Heart right ventricle (tissue), 16 donors: ENCODE measurements around the gene STAT5B. TPM values are rescaled to one million over a fixed set of nuclear protein-coding genes. Genes with fewer than 3 reads are reported as not detected.
A peak's percentile ranks its signal among the peaks of the same experiment; 100 is the strongest.
"Not testable (repeated sequence)": the region's sequence is repeated elsewhere in the genome, so short reads cannot be mapped to it uniquely, and the experiment has no call there.

Source experiments
- ATAC-seq, 8 donors: fragments of 200-7000 bp; cut with Tn5 transposase; one replicate each; pipeline ENCODE4 v1.9.1; 2020; ENCODE audit warnings: mild to moderate bottlenecking in 8 of 8, moderate library complexity in 8 of 8, moderate number of reproducible peaks in 1 of 8
- DNase-seq, 2 donors: peaks; one replicate each; pipeline ENCODE4 v3.0.0-alpha.2; 2020
- H3K27ac ChIP-seq, 10 donors: fragments of 200-600 bp; sonication (generic) in 2 of 10; one replicate each; pipeline versions ENCODE4 v1.5.0 to v1.8.0; 2020 to 2022; ENCODE audit warnings: mild to moderate bottlenecking in 3 of 10
- H3K27me3 ChIP-seq, 7 donors: fragments of 200-600 bp; one replicate each; pipeline ENCODE4 v1.8.0; 2021 to 2022; ENCODE audit warnings: mild to moderate bottlenecking in 2 of 7
- H3K36me3 ChIP-seq, 9 donors: fragments of 200-600 bp; sonication (generic) in 1 of 9; one replicate each; pipeline versions ENCODE4 v1.5.0 to v1.8.0; 2020 to 2022; ENCODE audit warnings: mild to moderate bottlenecking in 2 of 9
- H3K4me1 ChIP-seq, 9 donors: fragments of 200-600 bp; sonication (generic) in 1 of 9; one replicate each; pipeline versions ENCODE4 v1.5.0 to v1.8.0; 2020 to 2022; ENCODE audit warnings: mild to moderate bottlenecking in 4 of 9
- H3K4me3 ChIP-seq, 10 donors: fragments of 200-600 bp; sonication (generic) in 2 of 10; one replicate each; pipeline versions ENCODE4 v1.5.0 to v1.8.0; 2020 to 2022; ENCODE audit warnings: mild to moderate bottlenecking in 7 of 10, moderate library complexity in 2 of 10
- H3K9me3 ChIP-seq, 11 donors: fragments of 200-600 bp in 10 of 11; sonication (generic) in 2 of 11; one replicate each; pipeline versions ENCODE4 v1.5.0 to v1.8.0; 2013 to 2022; ENCODE audit warnings: mild to moderate bottlenecking in 2 of 11, control low read depth in 1 of 11, moderate library complexity in 1 of 11
- WGBS, 2 donors: extraction: QIAGEN DNeasy Blood & Tissue Kit; methylation state at CpG; one replicate each; pipeline ENCODE4 v1.1.7; 2013; ENCODE audit warnings: inconsistent platforms in 1 of 2; 5-methylcytosine and 5-hydroxymethylcytosine counted together
- intact Hi-C, 10 donors: fragments of 100-400 bp; cut with DNase I; formaldehyde crosslinking; loops; one replicate each; pipeline versions ENCODE4 v1.11.1 to v1.14.2; 2022
- polyA plus RNA-seq, 2 donors: library from polyadenylated mRNA; stranded (reverse); fragments of 200-250 nt; gene quantifications; one replicate each; pipeline ENCODE4 v1.2.3, GENCODE V29; 2013
- total RNA-seq, 10 donors: library from RNA; stranded (reverse); fragmentation: NEBNext Ultra II Directional in 3 of 10; extraction: Animal tissue kit (Norgen Biotek cat#: 25700) in 3 of 10; gene quantifications; one replicate each; pipeline versions ENCODE4 v1.2.1 to v1.2.4, GENCODE V29; 2021 to 2023
- TF ChIP-seq, protein P1 (sequence below), 9 donors: fragments of 200-600 bp; sonication (generic) in 2 of 9; IDR thresholded peaks; one replicate each; pipeline versions ENCODE4 v1.5.0 to v1.8.0; 2021 to 2022; ENCODE audit warnings: antibody characterized with exemption in 9 of 9, mild to moderate bottlenecking in 5 of 9, moderate library complexity in 1 of 9
- donor health status: Arrhythmogenic right ventricular cardiomyopathy.
- donor health status: ischemic (EF 13 %, LVEDD 7.1; RV severe dilation, severe dysfunction).
- donor health status: healthy with polysubstance abuse.
- donor health status: DM: no; HTN: yes; CAD: no.
- donor health status: DM: no; HTN: no; CAD: no.
- donor health status: ischemic (EF 25% LVEDD 6.9; RV normal size, moderate dysfunction).
- donor health status: ischemic (EF 25% LVEDD 5.7; RV mildly dilated, moderate dysfunction).
- donor health status: healthy.
- donor health status: DM: yes; HTN: yes; CAD: no.
- donor health status: Ischemic cardiomyopathy.
- donor health status: ischemic (EF 35%, LVEDD 5.7; RV mildly dilated, moderate dysfunction).
- donor health status: nonischemic (EF 11% LVEDD 7.7; RV severe dilation, severe dysfunction).
- donor health status: DM: yes; HTN: yes; CAD: no.
- donor health status: PGD.
- donor health status: ischemic (EF 29% LVEDD 5.4; RV normal size, mild dysfunction).
- donor health status: nonischemic (EF 23%, LVEDD 6.1; RV moderate dilation, normal function).

The STAT5B gene
- total and polyA plus RNA-seq, 12 donors = 14.4 to 34.7 (median 30.1) TPM

DNA sequence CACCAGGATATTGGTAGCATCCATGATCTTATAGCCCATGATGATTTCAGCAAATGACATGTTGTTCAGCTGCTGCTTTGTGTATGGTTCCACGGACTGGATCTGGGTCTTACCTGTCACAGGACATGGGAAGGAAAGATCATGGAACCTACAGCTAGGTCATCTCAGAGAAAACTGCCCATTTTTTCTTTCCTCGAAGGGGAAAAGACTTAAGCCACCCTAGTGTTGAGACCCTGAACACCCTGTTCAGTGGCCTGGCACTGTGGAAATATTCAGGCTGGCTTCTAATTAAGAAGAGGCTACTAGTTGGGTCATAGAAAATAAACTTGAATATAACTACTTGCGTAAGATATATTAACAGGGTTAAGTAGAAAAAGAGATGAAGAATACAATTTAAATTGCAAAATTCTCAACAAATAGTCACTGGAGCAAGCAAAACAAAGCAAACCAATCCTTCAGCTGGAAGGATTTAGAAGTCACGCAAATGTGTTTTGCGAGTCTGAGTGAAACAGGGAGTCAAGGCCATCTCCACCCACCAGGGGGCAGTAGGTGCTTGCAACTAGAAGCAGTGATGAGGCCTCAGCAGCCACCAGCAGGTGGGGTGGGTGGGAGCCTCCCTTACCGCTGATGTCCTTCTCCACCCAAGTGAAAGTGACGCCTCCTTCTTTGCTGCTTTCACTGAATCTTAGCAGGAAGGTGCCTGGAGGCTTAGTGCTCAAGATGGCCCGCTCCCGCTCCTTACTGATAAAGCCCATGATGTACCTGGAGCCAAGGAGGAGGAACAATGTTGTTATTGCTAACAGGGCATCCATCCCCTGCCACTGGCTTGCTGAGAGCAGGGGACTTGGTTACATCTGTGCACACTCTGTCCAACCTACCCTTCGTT is 46.4 kb upstream of the STAT5B start:
- peak; percentile 71 to 88 (median 82) for ATAC-seq
- intact Hi-C loops = loop anchor here (1.0 to 5.0 kb wide), 13 partner anchors 65 to 205 kb away; partner anchors contain the start of gene STAT3 (in 2 of the 10)
- Histone ChIP-seq H3K9me3 (no peaks in the 10 kb centered on the region), H3K4me1 (peaks cover 0 to 46% (median 21%) of the 10 kb centered on the region in 9 donors), H3K36me3 (peaks cover 0 to 100% (median 51%) of the 10 kb centered on the region in 9 donors), H3K27me3 (no peaks in the 10 kb centered on the region), H3K27ac (peak overlapping the region in 4 of 10 donors; percentile 24 to 51 (median 35)), H3K4me3 (no peak overlapping the region)
- TF ChIP-seq, protein P1, sequence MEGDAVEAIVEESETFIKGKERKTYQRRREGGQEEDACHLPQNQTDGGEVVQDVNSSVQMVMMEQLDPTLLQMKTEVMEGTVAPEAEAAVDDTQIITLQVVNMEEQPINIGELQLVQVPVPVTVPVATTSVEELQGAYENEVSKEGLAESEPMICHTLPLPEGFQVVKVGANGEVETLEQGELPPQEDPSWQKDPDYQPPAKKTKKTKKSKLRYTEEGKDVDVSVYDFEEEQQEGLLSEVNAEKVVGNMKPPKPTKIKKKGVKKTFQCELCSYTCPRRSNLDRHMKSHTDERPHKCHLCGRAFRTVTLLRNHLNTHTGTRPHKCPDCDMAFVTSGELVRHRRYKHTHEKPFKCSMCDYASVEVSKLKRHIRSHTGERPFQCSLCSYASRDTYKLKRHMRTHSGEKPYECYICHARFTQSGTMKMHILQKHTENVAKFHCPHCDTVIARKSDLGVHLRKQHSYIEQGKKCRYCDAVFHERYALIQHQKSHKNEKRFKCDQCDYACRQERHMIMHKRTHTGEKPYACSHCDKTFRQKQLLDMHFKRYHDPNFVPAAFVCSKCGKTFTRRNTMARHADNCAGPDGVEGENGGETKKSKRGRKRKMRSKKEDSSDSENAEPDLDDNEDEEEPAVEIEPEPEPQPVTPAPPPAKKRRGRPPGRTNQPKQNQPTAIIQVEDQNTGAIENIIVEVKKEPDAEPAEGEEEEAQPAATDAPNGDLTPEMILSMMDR (IDR thresholded peaks at IDR 0.05) = peak; percentile 99 to 100 (median 99)
- WGBS, 2 donors = 39 to 41% methylated on average over 10 of the region's 10 CpGs
- DNase-seq = peak; percentile 88 to 94

DNA sequence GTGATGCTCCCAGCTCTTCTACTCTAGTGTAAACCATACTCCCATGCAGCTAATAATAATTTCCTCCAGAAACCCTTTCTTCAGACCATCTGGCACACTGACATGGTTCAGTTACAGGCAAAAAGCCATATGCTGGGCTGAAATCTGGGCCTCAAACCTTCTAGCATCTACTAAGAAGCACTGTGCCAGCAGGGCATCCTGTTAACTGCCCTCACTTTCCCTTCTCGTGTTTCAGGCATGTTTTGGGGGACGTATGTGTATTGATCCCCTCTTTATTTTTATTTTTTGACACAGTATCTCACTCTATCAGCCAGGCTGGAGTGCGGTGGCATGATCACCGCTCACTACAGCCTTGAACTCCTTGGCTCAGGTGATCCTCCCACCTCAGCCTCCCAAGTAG is 45.4 kb upstream of the STAT5B start:
- ATAC-seq = no peak
- no peak for DNase-seq
- Histone ChIP-seq H3K27ac (peak overlapping the region in 4 of 10 donors; percentile 11 to 64 (median 20)), H3K9me3 (no peaks in the 10 kb centered on the region), H3K4me3 (no peak overlapping the region), H3K4me1 (peaks cover 0 to 55% (median 27%) of the 10 kb centered on the region in 9 donors), H3K27me3 (no peaks in the 10 kb centered on the region), H3K36me3 (peaks cover 0 to 100% (median 50%) of the 10 kb centered on the region in 9 donors)
- TF ChIP-seq, protein P1 (IDR thresholded peaks at IDR 0.05) = no peak
- 85 to 90% methylated on average over 4 of the region's 4 CpGs for WGBS, 2 donors
- intact Hi-C loops = loop anchor here in 7 of 10 donors (5.0 kb wide), 6 partner anchors 66 to 206 kb away; partner anchors contain the start of gene STAT3 (in 2 of the 7)

DNA sequence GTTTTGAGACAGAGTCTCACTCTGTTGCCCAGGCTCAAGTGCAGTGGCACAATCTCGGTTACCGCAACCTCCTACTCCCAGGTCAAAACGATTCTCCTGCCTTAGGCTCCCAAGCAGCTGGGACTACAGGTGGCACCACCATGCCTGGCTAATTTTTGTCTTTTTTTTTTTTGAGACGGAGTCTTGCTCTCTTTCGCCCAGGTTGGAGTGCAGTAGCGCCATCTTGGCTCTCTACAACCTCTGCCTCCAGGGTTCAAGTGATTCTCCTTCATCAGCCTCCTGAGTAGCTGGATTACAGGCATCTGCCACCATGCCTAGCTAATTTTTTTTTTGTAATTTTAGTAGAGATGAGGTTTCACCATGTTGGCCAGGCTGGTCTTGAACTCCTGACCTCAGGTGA is 41.8 kb upstream of the STAT5B start:
- intact Hi-C loops = loop anchor here in 2 of 10 donors (5.0 to 10.0 kb wide), 2 partner anchors 197 to 199 kb away; no protein-coding TSS in a partner anchor
- peaks cover 0 to 77% (median 31%) of the 10 kb centered on the region in 9 donors for H3K4me1 ChIP-seq
- H3K27me3 ChIP-seq, H3K9me3 ChIP-seq, H3K4me3 ChIP-seq, DNase-seq, ATAC-seq: not testable (repeated sequence)
- WGBS, 2 donors = 95% methylated on average over 6 of the region's 6 CpGs
- H3K36me3 ChIP-seq = peaks cover 0 to 100% (median 57%) of the 10 kb centered on the region in 9 donors
- peak overlapping the region in 4 of 10 donors; percentile 29 to 82 (median 67) for H3K27ac ChIP-seq

DNA sequence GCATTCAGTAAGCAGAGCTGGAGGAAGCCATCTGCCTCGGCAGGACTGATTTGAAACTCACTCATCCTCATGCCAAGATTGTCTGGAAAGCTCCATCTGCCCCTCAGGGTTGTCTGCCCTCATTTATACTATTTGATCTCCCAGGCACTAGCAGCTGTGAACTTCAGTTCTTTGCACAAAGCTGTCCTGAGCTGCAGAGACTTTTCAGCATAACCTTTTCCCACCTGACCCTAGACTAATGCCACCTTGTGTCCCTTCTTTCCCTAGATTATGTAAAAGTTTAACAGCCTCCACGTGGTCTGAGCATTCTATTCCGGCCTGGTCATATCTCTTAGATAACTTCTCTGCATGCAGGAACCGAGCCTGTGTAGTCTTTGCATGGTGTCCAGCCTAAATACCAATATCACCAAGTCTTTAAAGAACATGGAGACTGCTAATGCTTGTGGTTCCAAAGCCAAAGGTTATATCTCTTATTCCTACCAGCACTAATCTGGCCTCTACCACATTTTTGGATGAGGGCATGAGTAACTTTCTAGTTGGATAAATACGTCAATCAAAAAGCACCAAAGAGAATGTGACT is 41.2 kb upstream of the STAT5B start:
- WGBS, 2 donors = 41 to 46% methylated on average over 5 of the region's 5 CpGs
- Histone ChIP-seq H3K27me3 (no peaks in the 10 kb centered on the region), H3K27ac (peak overlapping the region in 5 of 10 donors; percentile 1 to 82 (median 9)), H3K36me3 (peaks cover 0 to 100% (median 55%) of the 10 kb centered on the region in 9 donors), H3K4me1 (peaks cover 5 to 77% (median 37%) of the 10 kb centered on the region in 9 donors), H3K9me3 (no peaks in the 10 kb centered on the region), H3K4me3 (no peak overlapping the region)
- intact Hi-C loops = loop anchor here in 2 of 10 donors (5.0 to 10.0 kb wide), 2 partner anchors 197 to 200 kb away; no protein-coding TSS in a partner anchor
- DNase-seq = no peak
- ATAC-seq = no peak
- TF ChIP-seq, protein P1 (IDR thresholded peaks at IDR 0.05) = no peak
